ENCODE measurements around the gene SEPTIN8. TPM values are rescaled to one million over a fixed set of nuclear protein-coding genes. Genes with fewer than 3 reads are reported as not detected.

The SEPTIN8 gene
- total and polyA plus RNA-seq, 2 of the 13 experiments (the other 11 are each of a cell fraction or from before 2014, with no cell fraction given) = 41.4 to 49.9 TPM

GRCh38 chr5:132753135-132753987 lies 23.7 kb downstream of the SEPTIN8 start (continued):
- TF ChIP-seq ZNF317 (CRISPR knock-in tag; IDR thresholded peaks at IDR 0.05) (no peak), KAT2B (IDR thresholded peaks at IDR 0.05; ENCODE audit: borderline replicate concordance, low read depth, low read length) (no peak), STAT6 (CRISPR knock-in tag; IDR thresholded peaks at IDR 0.05; ENCODE audit: borderline replicate concordance) (no peak), ONECUT2 (CRISPR knock-in tag; IDR thresholded peaks at IDR 0.05) (no peak), ZNF772 (CRISPR knock-in tag; IDR thresholded peaks at IDR 0.05) (no peak), ZKSCAN8 (CRISPR knock-in tag; IDR thresholded peaks at IDR 0.05; ENCODE audit: borderline replicate concordance) (no peak)

GRCh38 chr5:132752581-132753125 lies 24.4 kb downstream of the SEPTIN8 start:
- in situ Hi-C loops (cut with HindIII; ENCODE audit: extremely low pct_ligation_motif_present, low pct_unique_long_range_greater_than_20kb) (no loop called here), intact Hi-C loops (cut with micrococcal nuclease; ENCODE audit: unreplicated experiment) (no loop called here)
- Histone ChIP-seq H3K4me2 (ENCODE audit: low read depth, low read length) (no peak overlapping the region), H3K4me3 (replicated peaks in 1 of 3; ENCODE audit: insufficient read depth in 1 of 3, low read depth in 2 of 3, low read length in 3 of 3) (no peak overlapping the region), H2AFZ (ENCODE audit: low read length) (no peak overlapping the region), H3K9me3 (ENCODE audit: low read length) (no peaks in the 10 kb centered on the region), H3K27ac (ENCODE audit: extremely low read length, insufficient read depth, low read length) (no peak overlapping the region), H3K27me3 (ENCODE audit: control insufficient read depth in 1 of 2, insufficient read depth in 2 of 2, low read length in 2 of 2) (no peaks in the 10 kb centered on the region), H3K9ac (ENCODE audit: insufficient read depth, low read depth, low read length) (no peak overlapping the region), H3K36me3 (replicated peaks in 1 of 2; ENCODE audit: control insufficient read depth in 1 of 2, insufficient read depth in 2 of 2, low read length in 2 of 2) (peaks cover 0 to 1% of the 10 kb centered on the region in 2 experiments; a peak in 2 of 5 replicates), H3K4me1 (ENCODE audit: insufficient read depth, low read length) (no peaks in the 10 kb centered on the region; the same call in 1 of the 2 replicates), H3K79me2 (ENCODE audit: insufficient read depth, low read length) (no peaks in the 10 kb centered on the region), H4K20me1 (ENCODE audit: insufficient read depth, low read length) (no peaks in the 10 kb centered on the region)
- CTCF ChIA-PET (ENCODE audit: low intra/inter-chr PET ratio, low total read pairs) = interaction anchor here (1.3 kb wide), 1 partner anchor 67 kb away, joined by 5 read pairs; no protein-coding TSS in a partner anchor
- no peak for ATAC-seq
- no peak for DNase-seq (ENCODE audit: low spot score)
- POLR2A ChIA-PET = no interaction called here
- 27% methylated on average over 1 of the region's 1 CpG for WGBS (ENCODE audit: low lambda C conversion rate)
- no TSS peak for BruUV-seq (replicated peaks)
- no peak for FAIRE-seq
- no peak for TF ChIP-seq ZNF496 (CRISPR knock-in tag; IDR thresholded peaks at IDR 0.05; ENCODE audit: insufficient replicate concordance)
- no peak for TF ChIP-seq ZNF30 (CRISPR knock-in tag; IDR thresholded peaks at IDR 0.05)
- no peak for TF ChIP-seq NPAS2 (CRISPR knock-in tag; IDR thresholded peaks at IDR 0.05; ENCODE audit: borderline replicate concordance)
- no peak for TF ChIP-seq ZNF24 (IDR thresholded peaks at IDR 0.05)
- TF ChIP-seq REST (IDR thresholded peaks at IDR 0.05; ENCODE audit: borderline replicate concordance in 1 of 2, low read depth in 1 of 2, low read length in 2 of 2) = no peak
- TF ChIP-seq FOSL1 (CRISPR knock-in tag; IDR thresholded peaks at IDR 0.05; ENCODE audit: borderline replicate concordance) = no peak
- no peak for TF ChIP-seq ZNF678 (CRISPR knock-in tag; IDR thresholded peaks at IDR 0.05)
- TF ChIP-seq DMAP1 (CRISPR knock-in tag; IDR thresholded peaks at IDR 0.05) = no peak

Measured in HepG2 (cell line).